MCF 10A (cell line): ENCODE results near the gene SRRM3. TPM values are rescaled to one million over a fixed set of nuclear protein-coding genes. Genes with fewer than 3 reads are reported as not detected.

Experiments used
- BruUV-seq: library from RNA; stranded (reverse); fragments of 400-500 nt; replicated peaks from 2 replicates; lab custom pipeline; 2021; lab: Mats Ljungman, UMichigan
- CTCF ChIA-PET: fragments of 300-600 bp; sonication (Branson Sonifier 250); formaldehyde crosslinking; extraction: SDS; loops from one replicate; lab custom pipeline; 2021; ENCODE audit warnings: antibody characterized with exemption, inconsistent platforms; lab: Yijun Ruan, JAX
- POLR2A ChIA-PET: fragments of 300-600, 350-650 bp; sonication (Branson Sonifier 250); formaldehyde crosslinking; extraction: SDS; loops from one replicate; lab custom pipeline; 2020; ENCODE audit warnings: antibody characterized with exemption, inconsistent platforms; lab: Yijun Ruan, JAX
- DNase-seq: peaks from one replicate; pipeline ENCODE4 v3.0.0-alpha.2; 2018; ENCODE audit not compliant: unreplicated experiment
- H3K27ac Mint-ChIP-seq: one replicate; pipeline ENCODE4 v1.8.0; 2022; ENCODE audit warnings: mild to moderate bottlenecking, low read depth, mixed read lengths; ENCODE audit not compliant: unreplicated experiment
- H3K27me3 Mint-ChIP-seq: one replicate; pipeline ENCODE4 v1.8.0; 2022; ENCODE audit warnings: mixed read lengths; ENCODE audit not compliant: insufficient read depth, unreplicated experiment
- H3K36me3 Mint-ChIP-seq: one replicate; pipeline ENCODE4 v1.8.0; 2022; ENCODE audit warnings: mild to moderate bottlenecking, moderate library complexity, mixed read lengths; ENCODE audit not compliant: insufficient read depth, unreplicated experiment
- H3K4me1 Mint-ChIP-seq: one replicate; pipeline ENCODE4 v1.8.0; 2022; ENCODE audit warnings: mixed read lengths; ENCODE audit not compliant: insufficient read depth, unreplicated experiment
- H3K4me3 Mint-ChIP-seq: one replicate; pipeline ENCODE4 v1.8.0; 2022; ENCODE audit warnings: mild to moderate bottlenecking, moderate library complexity, mixed read lengths; ENCODE audit not compliant: unreplicated experiment
- H3K9me3 Mint-ChIP-seq: one replicate; pipeline ENCODE4 v1.8.0; 2022; ENCODE audit warnings: mixed read lengths; ENCODE audit not compliant: unreplicated experiment
- CTCF ChIP-seq: fragments of 200-600 bp; IDR thresholded peaks from one replicate; pipeline ENCODE4 v1.8.0; 2022; ENCODE audit warnings: antibody characterized with exemption, mild to moderate bottlenecking; ENCODE audit not compliant: unreplicated experiment
- intact Hi-C: fragments of 100-400 bp; cut with micrococcal nuclease; formaldehyde crosslinking; loops from 2 replicates; pipeline ENCODE4 v1.14.1; 2022
- total RNA-seq: library from RNA; stranded (reverse); gene quantifications from 2 replicates; pipeline ENCODE4 v1.2.3, GENCODE V29; 2022

SRRM3 gene
- total RNA-seq, 1 experiment from 2014 or later, result 0.70 TPM

DNA sequence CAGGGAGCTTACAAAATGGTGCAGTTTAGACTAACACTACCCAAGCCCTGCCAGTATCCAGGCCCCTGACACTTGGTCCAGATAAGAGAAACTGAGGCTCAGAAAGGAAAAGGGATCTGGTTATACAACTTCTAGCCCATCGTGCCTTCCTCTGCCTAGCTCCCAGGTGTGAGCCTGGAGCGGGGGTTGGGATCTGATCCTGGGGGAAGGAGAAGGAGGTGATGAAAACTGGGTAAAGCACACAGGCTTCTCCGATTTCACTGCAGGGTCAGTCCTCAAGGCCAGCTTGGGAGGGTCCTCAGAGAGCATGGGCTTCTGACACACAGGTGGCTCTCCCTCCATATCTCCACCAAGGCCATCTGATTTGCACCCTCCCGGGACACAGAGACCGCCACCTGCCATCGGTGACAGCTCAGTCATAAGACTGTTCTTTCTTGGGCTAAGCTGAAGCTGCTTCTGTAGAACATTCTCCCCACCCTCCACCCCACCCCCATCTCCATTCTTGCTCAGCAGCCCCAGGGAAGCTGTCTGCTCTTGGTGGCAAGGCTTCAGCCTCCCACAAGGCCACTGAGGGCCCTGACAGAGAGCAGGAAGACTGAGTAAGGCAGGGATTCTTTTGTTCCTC, 16.4 kb downstream of the SRRM3 start:
- H3K27me3 Mint-ChIP-seq, result peaks cover 39% of the 10 kb centered on the region
- ChIA-PET POLR2A (no interaction called here), CTCF (no interaction called here)
- no TSS peak for BruUV-seq
- intact Hi-C loops, result no loop called here
- H3K4me1 Mint-ChIP-seq, result no peaks in the 10 kb centered on the region
- H3K4me3 Mint-ChIP-seq, result no peak overlapping the region
- no peak overlapping the region for H3K27ac Mint-ChIP-seq
- TF ChIP-seq CTCF, result no peak
- no peaks in the 10 kb centered on the region for H3K36me3 Mint-ChIP-seq
- H3K9me3 Mint-ChIP-seq, result no peaks in the 10 kb centered on the region
- DNase-seq, result no peak

DNA sequence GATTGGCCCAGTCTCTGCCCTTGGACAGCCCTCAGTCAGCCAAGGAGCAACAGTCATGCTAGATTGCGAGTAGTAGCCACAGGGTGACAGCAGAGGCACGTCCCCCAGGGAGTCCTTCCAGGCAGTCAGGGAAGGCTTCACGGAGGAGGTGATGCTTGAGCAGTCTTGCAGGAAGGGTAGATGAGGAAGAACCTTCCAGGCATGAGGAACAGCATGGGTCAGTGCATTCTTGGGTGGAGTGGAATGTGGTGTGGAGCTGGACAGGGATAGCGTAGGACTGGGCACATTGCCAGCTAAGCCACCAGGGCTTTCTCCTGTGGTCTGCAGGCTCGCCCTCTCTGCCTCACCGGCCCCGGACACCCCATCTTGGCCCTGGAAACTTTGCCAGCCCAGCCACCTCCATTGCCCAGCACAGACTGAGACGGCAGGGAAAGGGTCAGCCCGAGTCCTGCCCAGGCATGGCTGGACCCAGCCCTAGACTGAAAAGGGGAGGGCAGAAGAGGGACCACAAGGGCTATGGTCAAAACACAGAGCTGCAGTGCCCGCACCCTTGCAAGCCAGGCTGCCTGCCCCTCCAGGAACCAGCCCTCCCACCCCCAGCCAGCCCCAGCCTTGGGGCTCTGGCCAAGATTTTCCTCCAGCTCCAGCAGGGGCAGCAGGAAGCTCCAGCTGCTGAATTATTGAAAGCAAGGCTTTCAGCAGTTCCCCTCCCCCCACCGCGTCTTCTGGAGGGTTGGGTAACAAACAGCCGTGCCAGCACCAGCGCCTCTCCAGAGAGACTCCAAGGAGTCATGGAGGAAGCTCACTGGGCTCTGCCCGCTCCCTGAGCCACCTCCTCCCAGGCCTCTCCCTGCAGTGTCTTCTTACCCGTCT, 18.7 kb downstream of the SRRM3 start:
- intact Hi-C loops, result no loop called here
- ChIA-PET CTCF (interaction anchor here (1.4 to 1.6 kb wide), 2 partner anchors 20 to 94 kb away, joined by 4 to 6 read pairs; no protein-coding TSS in a partner anchor), POLR2A (interaction anchor here (0.6 kb wide), 1 partner anchor 171 kb away, joined by 3 read pairs; no protein-coding TSS in a partner anchor)
- BruUV-seq, result no TSS peak
- Mint-ChIP-seq H3K36me3 (no peaks in the 10 kb centered on the region), H3K27ac (no peak overlapping the region), H3K9me3 (no peaks in the 10 kb centered on the region), H3K27me3 (peaks cover 43% of the 10 kb centered on the region), H3K4me3 (no peak overlapping the region), H3K4me1 (no peaks in the 10 kb centered on the region)
- peak; percentile 39 for DNase-seq
- no peak for TF ChIP-seq CTCF

DNA sequence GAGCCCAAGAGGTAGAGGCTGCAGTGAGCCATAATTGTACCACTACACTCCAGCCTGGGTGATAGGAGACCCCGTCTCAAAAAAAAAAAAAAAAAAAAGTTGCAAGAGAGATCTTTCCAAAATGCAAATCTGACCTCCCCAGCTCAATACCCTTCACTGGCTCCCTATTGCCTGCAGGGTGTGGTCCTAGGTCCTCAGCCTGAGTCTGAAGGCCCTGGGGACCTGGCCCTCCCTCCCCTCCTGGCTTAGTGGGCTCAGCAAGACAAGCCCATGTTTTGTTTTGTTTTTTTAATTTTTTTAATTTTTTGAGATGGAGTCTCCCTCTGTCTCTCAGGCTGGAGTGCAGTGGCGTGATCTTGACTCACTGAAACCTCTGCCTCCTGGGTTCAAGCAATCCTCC, 20.6 kb downstream of the SRRM3 start:
- DNase-seq, result no peak
- POLR2A ChIA-PET, result no interaction called here
- intact Hi-C loops, result no loop called here
- H3K27me3 Mint-ChIP-seq, result peaks cover 27% of the 10 kb centered on the region
- no peak for TF ChIP-seq CTCF
- BruUV-seq, result no TSS peak
- H3K4me3 Mint-ChIP-seq, result no peak overlapping the region
- no peaks in the 10 kb centered on the region for H3K36me3 Mint-ChIP-seq
- H3K4me1 Mint-ChIP-seq, result no peaks in the 10 kb centered on the region
- CTCF ChIA-PET, result interaction anchor here (0.7 to 1.1 kb wide), 2 partner anchors 35 to 44 kb away, joined by 3 read pairs; no protein-coding TSS in a partner anchor
- no peaks in the 10 kb centered on the region for H3K9me3 Mint-ChIP-seq
- H3K27ac Mint-ChIP-seq, result no peak overlapping the region

GRCh38 chr7:76222839-76223238, 21.1 kb downstream of the SRRM3 start:
- CTCF ChIA-PET, result interaction anchor here (0.6 kb wide), 1 partner anchor 40 kb away, joined by 3 read pairs; no protein-coding TSS in a partner anchor
- Mint-ChIP-seq H3K27ac (no peak overlapping the region), H3K4me1 (no peaks in the 10 kb centered on the region), H3K4me3 (no peak overlapping the region), H3K9me3 (no peaks in the 10 kb centered on the region), H3K36me3 (no peaks in the 10 kb centered on the region), H3K27me3 (peaks cover 22% of the 10 kb centered on the region)
- DNase-seq, result no peak
- BruUV-seq, result no TSS peak
- intact Hi-C loops, result loop anchor here (1.0 kb wide), 1 partner anchor 23 kb away; no protein-coding TSS in a partner anchor
- no peak for TF ChIP-seq CTCF
- POLR2A ChIA-PET, result no interaction called here
